ENCODE measurements around the gene SUFU. TPM values are rescaled to one million over a fixed set of nuclear protein-coding genes. Genes with fewer than 3 reads are reported as not detected.

The SUFU gene
- total and polyA plus RNA-seq, 2 of the 13 experiments (the other 11 are each of a cell fraction or from before 2014, with no cell fraction given) = 2.9 to 5.5 TPM

DNA sequence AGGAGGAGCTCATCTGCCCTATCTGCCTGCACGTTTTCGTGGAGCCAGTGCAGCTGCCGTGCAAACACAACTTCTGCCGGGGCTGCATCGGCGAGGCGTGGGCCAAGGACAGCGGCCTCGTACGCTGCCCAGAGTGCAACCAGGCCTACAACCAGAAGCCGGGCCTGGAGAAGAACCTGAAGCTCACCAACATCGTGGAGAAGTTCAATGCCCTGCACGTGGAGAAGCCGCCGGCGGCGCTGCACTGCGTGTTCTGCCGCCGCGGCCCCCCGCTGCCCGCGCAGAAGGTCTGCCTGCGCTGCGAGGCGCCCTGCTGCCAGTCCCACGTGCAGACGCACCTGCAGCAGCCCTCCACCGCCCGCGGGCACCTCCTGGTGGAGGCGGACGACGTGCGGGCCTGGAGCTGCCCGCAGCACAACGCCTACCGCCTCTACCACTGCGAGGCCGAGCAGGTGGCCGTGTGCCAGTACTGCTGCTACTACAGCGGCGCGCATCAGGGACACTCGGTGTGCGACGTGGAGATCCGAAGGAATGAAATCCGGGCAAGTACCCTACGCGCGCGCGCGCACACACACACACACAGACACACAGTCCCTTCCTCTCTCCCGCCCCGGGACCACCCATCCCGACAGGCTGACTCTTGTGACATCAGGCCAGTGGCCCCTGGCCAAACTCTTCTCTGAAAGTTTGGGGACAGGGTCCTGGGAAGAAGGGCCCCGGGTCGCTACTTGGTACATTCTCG is 141.0 kb downstream of the SUFU start (continued):
- TF ChIP-seq ZBTB37 (CRISPR knock-in tag; IDR thresholded peaks at IDR 0.05) = no peak
- TF ChIP-seq, protein P1, sequence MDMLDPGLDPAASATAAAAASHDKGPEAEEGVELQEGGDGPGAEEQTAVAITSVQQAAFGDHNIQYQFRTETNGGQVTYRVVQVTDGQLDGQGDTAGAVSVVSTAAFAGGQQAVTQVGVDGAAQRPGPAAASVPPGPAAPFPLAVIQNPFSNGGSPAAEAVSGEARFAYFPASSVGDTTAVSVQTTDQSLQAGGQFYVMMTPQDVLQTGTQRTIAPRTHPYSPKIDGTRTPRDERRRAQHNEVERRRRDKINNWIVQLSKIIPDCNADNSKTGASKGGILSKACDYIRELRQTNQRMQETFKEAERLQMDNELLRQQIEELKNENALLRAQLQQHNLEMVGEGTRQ (IDR thresholded peaks at IDR 0.05; ENCODE audit: low read depth, low read length) = no peak
- TF ChIP-seq, protein P1 (CRISPR knock-in tag; IDR thresholded peaks at IDR 0.05; ENCODE audit: borderline replicate concordance) = no peak
- TF ChIP-seq ZNF138 (CRISPR knock-in tag; IDR thresholded peaks at IDR 0.05; ENCODE audit: low read depth) = peak; percentile 94
- TF ChIP-seq ZNF256 (CRISPR knock-in tag; conservative IDR thresholded peaks at IDR 0.05) = 0 out of 2 replicates have a peak, but pooled peaks have one; percentile 20
- peak; percentile 99 for TF ChIP-seq HES4 (CRISPR knock-in tag; IDR thresholded peaks at IDR 0.05; ENCODE audit: borderline replicate concordance)
- 0 out of 2 replicates have a peak, but pooled peaks have one; percentile 82 for TF ChIP-seq ZNF660 (CRISPR knock-in tag; IDR thresholded peaks at IDR 0.05; ENCODE audit: borderline replicate concordance, low read depth)
- TF ChIP-seq NBN (conservative IDR thresholded peaks at IDR 0.05) = no peak
- TF ChIP-seq TAF1 (CRISPR knock-in tag; IDR thresholded peaks at IDR 0.05) = peak; percentile 67
- peak; percentile 10; the same call in 1 of the 2 replicates for TF ChIP-seq HOMEZ (CRISPR knock-in tag; IDR thresholded peaks at IDR 0.05; ENCODE audit: low read depth)
- TF ChIP-seq ZFP41 (CRISPR knock-in tag; IDR thresholded peaks at IDR 0.05; ENCODE audit: borderline replicate concordance) = no peak
- TF ChIP-seq IRF2 (CRISPR knock-in tag; IDR thresholded peaks at IDR 0.05) = peak; percentile 70
- no peak for TF ChIP-seq ZNF17 (CRISPR knock-in tag; IDR thresholded peaks at IDR 0.05)
- TF ChIP-seq PLRG1 (conservative IDR thresholded peaks at IDR 0.05) = no peak
- no peak for TF ChIP-seq NR2F6 (IDR thresholded peaks at IDR 0.05)
- peak; percentile 67; the same call in 1 of the 2 replicates for TF ChIP-seq NR2F6 (CRISPR knock-in tag; IDR thresholded peaks at IDR 0.05)
- TF ChIP-seq, protein P2, sequence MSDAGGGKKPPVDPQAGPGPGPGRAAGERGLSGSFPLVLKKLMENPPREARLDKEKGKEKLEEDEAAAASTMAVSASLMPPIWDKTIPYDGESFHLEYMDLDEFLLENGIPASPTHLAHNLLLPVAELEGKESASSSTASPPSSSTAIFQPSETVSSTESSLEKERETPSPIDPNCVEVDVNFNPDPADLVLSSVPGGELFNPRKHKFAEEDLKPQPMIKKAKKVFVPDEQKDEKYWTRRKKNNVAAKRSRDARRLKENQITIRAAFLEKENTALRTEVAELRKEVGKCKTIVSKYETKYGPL (CRISPR knock-in tag; IDR thresholded peaks at IDR 0.05) = no peak; the same call in 1 of the 2 replicates
- TF ChIP-seq, protein P3, sequence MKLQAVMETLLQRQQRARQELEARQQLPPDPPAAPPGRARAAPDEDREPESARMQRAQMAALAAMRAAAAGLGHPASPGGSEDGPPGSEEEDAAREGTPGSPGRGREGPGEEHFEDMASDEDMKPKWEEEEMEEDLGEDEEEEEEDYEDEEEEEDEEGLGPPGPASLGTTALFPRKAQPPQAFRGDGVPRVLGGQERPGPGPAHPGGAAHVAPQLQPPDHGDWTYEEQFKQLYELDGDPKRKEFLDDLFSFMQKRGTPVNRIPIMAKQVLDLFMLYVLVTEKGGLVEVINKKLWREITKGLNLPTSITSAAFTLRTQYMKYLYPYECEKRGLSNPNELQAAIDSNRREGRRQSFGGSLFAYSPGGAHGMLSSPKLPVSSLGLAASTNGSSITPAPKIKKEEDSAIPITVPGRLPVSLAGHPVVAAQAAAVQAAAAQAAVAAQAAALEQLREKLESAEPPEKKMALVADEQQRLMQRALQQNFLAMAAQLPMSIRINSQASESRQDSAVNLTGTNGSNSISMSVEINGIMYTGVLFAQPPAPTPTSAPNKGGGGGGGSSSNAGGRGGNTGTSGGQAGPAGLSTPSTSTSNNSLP (IDR thresholded peaks at IDR 0.05; ENCODE audit: low read depth, low read length) = no peak
- peak; percentile 88; the same call in 1 of the 2 replicates for TF ChIP-seq ZNF75D (CRISPR knock-in tag; IDR thresholded peaks at IDR 0.05; ENCODE audit: borderline replicate concordance)
- TF ChIP-seq AGO1 (IDR thresholded peaks at IDR 0.05; ENCODE audit: low read depth, low read length, poor library complexity, severe bottlenecking) = peak; percentile 33
- no peak; the same call in 1 of the 2 replicates for TF ChIP-seq ZBTB44 (CRISPR knock-in tag; IDR thresholded peaks at IDR 0.05)

All from HepG2 (cell line).